ENCODE data around the gene SLC5A9. TPM values are rescaled to one million over a fixed set of nuclear protein-coding genes. Genes with fewer than 3 reads are reported as not detected.
"Not testable (repeated sequence)": the region's sequence is repeated elsewhere in the genome, so short reads cannot be mapped to it uniquely, and the experiment has no call there.

SLC5A9 gene
- polyA plus RNA-seq, 2 of the 4 experiments (the other 2 are of a cell fraction), result 0.03 to 0.21 TPM

DNA sequence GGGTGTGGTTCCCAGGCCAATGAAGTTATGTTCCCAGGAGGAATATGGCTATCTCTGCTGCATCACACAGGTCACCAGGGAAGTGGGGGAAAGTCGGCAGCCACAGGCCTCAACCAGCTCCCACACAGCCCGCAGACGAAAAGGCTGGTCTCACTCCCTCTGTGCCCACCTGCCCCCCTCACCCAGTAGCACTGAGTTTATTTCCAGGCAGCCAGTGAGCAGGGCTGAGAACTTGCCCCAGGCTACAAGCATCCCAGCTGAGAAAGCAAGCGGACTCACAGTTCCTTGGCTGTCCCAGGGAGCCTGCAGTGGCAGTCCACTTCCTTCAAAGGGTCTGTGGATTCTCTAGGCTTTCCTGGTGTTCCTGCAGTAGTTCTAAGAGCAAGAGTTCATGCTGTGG is 68.9 kb downstream of the SLC5A9 start:
- ChIA-PET CTCF (no interaction called here), POLR2A (no interaction called here)
- H3K4me3 ChIP-seq, result no peak overlapping the region
- ATAC-seq, result no peak
- no peaks in the 10 kb centered on the region for H3K9me3 ChIP-seq
- no peak for TF ChIP-seq CBX8 (IDR thresholded peaks at IDR 0.05)
- TF ChIP-seq, protein P1, sequence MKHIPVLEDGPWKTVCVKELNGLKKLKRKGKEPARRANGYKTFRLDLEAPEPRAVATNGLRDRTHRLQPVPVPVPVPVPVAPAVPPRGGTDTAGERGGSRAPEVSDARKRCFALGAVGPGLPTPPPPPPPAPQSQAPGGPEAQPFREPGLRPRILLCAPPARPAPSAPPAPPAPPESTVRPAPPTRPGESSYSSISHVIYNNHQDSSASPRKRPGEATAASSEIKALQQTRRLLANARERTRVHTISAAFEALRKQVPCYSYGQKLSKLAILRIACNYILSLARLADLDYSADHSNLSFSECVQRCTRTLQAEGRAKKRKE (CRISPR knock-in tag; IDR thresholded peaks at IDR 0.05; ENCODE audit: low read depth), result no peak
- no peak for TF ChIP-seq ESRRA (IDR thresholded peaks at IDR 0.05; ENCODE audit: borderline replicate concordance, low read length)
- TF ChIP-seq CEBPB (IDR thresholded peaks at IDR 0.05), result no peak
- TF ChIP-seq HOXA7 (CRISPR knock-in tag; IDR thresholded peaks at IDR 0.05), result no peak
- TF ChIP-seq NR3C1 (IDR thresholded peaks at IDR 0.05), result no peak
- no peak for TF ChIP-seq CBX2 (IDR thresholded peaks at IDR 0.05; ENCODE audit: borderline replicate concordance, low read depth)
- no peak for TF ChIP-seq KDM1A (IDR thresholded peaks at IDR 0.05; ENCODE audit: low read depth)
- TF ChIP-seq GATA3 (IDR thresholded peaks at IDR 0.05; ENCODE audit: borderline replicate concordance), result no peak
- TF ChIP-seq HOXB13 (CRISPR knock-in tag; IDR thresholded peaks at IDR 0.05; ENCODE audit: low read depth), result no peak
- DNase-seq (ENCODE audit: low read depth in 1 of 2, low spot score in 1 of 2), result no peak
- H3K27ac ChIP-seq, result no peak overlapping the region
- no peak for FAIRE-seq
- H3K4me1 ChIP-seq, result no peaks in the 10 kb centered on the region
- 60% methylated on average over 1 of the region's 4 CpGs for WGBS (ENCODE audit: missing lambda C conversion rate)
- H3K4me2 ChIP-seq, result no peak overlapping the region

DNA sequence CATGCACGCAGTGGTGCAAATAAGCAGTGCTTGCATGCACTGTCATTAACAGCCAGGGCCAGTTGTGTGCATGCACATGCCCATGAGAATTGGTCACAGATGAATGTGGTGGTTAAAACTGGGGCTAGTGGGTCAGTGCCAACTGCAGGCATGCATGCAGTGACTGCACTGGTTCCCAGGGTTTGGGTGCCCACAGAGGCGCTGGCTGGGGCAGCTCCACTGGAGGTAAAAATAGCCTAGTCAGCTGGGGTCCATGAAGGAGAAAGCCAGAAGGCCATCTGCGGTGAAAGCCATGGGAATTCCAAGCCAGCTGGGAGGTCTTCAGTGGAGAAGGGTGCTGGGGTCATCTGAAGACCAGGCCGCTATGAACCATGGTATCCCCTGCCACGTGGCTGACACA is 70.2 kb downstream of the SLC5A9 start:
- ATAC-seq (no peak), FAIRE-seq (no peak), DNase-seq (ENCODE audit: low read depth in 1 of 2, low spot score in 1 of 2) (no peak)
- Histone ChIP-seq H3K27ac (no peak overlapping the region), H3K4me1 (no peaks in the 10 kb centered on the region), H3K9me3 (no peaks in the 10 kb centered on the region), H3K4me3 (no peak overlapping the region), H3K4me2 (no peak overlapping the region)
- CTCF ChIA-PET, result no interaction called here
- TF ChIP-seq EHMT2 (IDR thresholded peaks at IDR 0.05; ENCODE audit: low read depth) (no peak), RCOR1 (IDR thresholded peaks at IDR 0.05; ENCODE audit: low read depth, low read length) (no peak), POLR2A (IDR thresholded peaks at IDR 0.05; ENCODE audit: low read length) (no peak), FOSL2 (IDR thresholded peaks at IDR 0.05) (no peak), FOSL2 (CRISPR knock-in tag; IDR thresholded peaks at IDR 0.05) (no peak), NR3C1 (IDR thresholded peaks at IDR 0.05) (no peak), CHD2 (IDR thresholded peaks at IDR 0.05; ENCODE audit: low read length, partially characterized antibody) (no peak), POLR2AphosphoS2 (conservative IDR thresholded peaks at IDR 0.05; ENCODE audit: low read length) (no peak), TP53 (CRISPR knock-in tag; IDR thresholded peaks at IDR 0.05) (no peak), NPAS2 (CRISPR knock-in tag; IDR thresholded peaks at IDR 0.05; ENCODE audit: borderline replicate concordance) (no peak), CEBPB (IDR thresholded peaks at IDR 0.05) (no peak), MYC (IDR thresholded peaks at IDR 0.05; ENCODE audit: borderline replicate concordance, low read length) (no peak), GATA3 (IDR thresholded peaks at IDR 0.05; ENCODE audit: borderline replicate concordance) (no peak), BHLHE40 (IDR thresholded peaks at IDR 0.05; ENCODE audit: low read depth, low read length) (no peak), TFCP2L1 (CRISPR knock-in tag; IDR thresholded peaks at IDR 0.05) (no peak), HOXB13 (CRISPR knock-in tag; IDR thresholded peaks at IDR 0.05; ENCODE audit: low read depth) (no peak), ZSCAN20 (CRISPR knock-in tag; IDR thresholded peaks at IDR 0.05) (no peak), PHF8 (IDR thresholded peaks at IDR 0.05; ENCODE audit: borderline replicate concordance, low read depth) (no peak)
- TF ChIP-seq, protein P2, sequence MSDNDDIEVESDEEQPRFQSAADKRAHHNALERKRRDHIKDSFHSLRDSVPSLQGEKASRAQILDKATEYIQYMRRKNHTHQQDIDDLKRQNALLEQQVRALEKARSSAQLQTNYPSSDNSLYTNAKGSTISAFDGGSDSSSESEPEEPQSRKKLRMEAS (IDR thresholded peaks at IDR 0.05), result no peak
- TF ChIP-seq, protein P1 (CRISPR knock-in tag; IDR thresholded peaks at IDR 0.05; ENCODE audit: low read depth), result no peak
- TF ChIP-seq, protein P3, sequence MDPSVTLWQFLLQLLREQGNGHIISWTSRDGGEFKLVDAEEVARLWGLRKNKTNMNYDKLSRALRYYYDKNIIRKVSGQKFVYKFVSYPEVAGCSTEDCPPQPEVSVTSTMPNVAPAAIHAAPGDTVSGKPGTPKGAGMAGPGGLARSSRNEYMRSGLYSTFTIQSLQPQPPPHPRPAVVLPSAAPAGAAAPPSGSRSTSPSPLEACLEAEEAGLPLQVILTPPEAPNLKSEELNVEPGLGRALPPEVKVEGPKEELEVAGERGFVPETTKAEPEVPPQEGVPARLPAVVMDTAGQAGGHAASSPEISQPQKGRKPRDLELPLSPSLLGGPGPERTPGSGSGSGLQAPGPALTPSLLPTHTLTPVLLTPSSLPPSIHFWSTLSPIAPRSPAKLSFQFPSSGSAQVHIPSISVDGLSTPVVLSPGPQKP (IDR thresholded peaks at IDR 0.05; ENCODE audit: low read depth, low read length), result no peak
- POLR2A ChIA-PET, result no interaction called here
- WGBS (ENCODE audit: missing lambda C conversion rate), result 39% methylated on average over 3 of the region's 5 CpGs

- POLR2A ChIA-PET; H3K4me3 ChIP-seq; H3K27ac ChIP-seq; H3K4me1 ChIP-seq; CTCF ChIA-PET; FAIRE-seq; H3K4me2 ChIP-seq; H3K9me3 ChIP-seq; DNase-seq (ENCODE audit: low read depth in 1 of 2, low spot score in 1 of 2); ATAC-seq: not testable (repeated sequence)
- WGBS (ENCODE audit: missing lambda C conversion rate), result 34% methylated on average over 6 of the region's 6 CpGs
Observed at GRCh38 chr1:48294094-48294493, 71.6 kb downstream of the SLC5A9 start.

Data from A549 (cell line).